IPS-20b (cell line): ENCODE measurements around the gene ACKR3.

Experiments used
- H3K27ac ChIP-seq: one replicate; pipeline ENCODE4 v1.5.1; 2013; ENCODE audit warnings: low read length
- H3K27me3 ChIP-seq: 2 replicates; pipeline ENCODE4 v1.6.1; 2013; ENCODE audit warnings: mild to moderate bottlenecking, low read length, inconsistent platforms; ENCODE audit not compliant: insufficient read depth
- H3K36me3 ChIP-seq: 2 replicates; pipeline ENCODE4 v1.6.1; 2013; ENCODE audit warnings: low read depth, mild to moderate bottlenecking, inconsistent platforms, low read length, moderate library complexity; ENCODE audit not compliant: insufficient read depth
- H3K4me1 ChIP-seq: 2 replicates; pipeline ENCODE4 v1.6.1; 2013; ENCODE audit warnings: mild to moderate bottlenecking, control low read depth, inconsistent platforms, low read length, moderate library complexity; ENCODE audit not compliant: insufficient read depth
- H3K4me3 ChIP-seq: 2 replicates; pipeline ENCODE4 v1.5.1; 2013; ENCODE audit warnings: mild to moderate bottlenecking, low read length, inconsistent platforms
- H3K9ac ChIP-seq: 2 replicates; pipeline ENCODE4 v1.6.1; 2013; ENCODE audit warnings: low read depth, mild to moderate bottlenecking, inconsistent platforms, low read length, moderate library complexity
- H3K9me3 ChIP-seq: 2 replicates; pipeline ENCODE4 v1.6.1; 2013; ENCODE audit warnings: mild to moderate bottlenecking, low read depth, low read length, inconsistent platforms; ENCODE audit not compliant: insufficient read depth

Gene ACKR3

GRCh38 chr2:236561874-236562273 lies 7.8 kb upstream of the ACKR3 start:
- peaks cover 24% of the 10 kb centered on the region for H3K27me3 ChIP-seq
- no peaks in the 10 kb centered on the region for H3K9me3 ChIP-seq
- no peak overlapping the region for H3K4me3 ChIP-seq
- H3K36me3 ChIP-seq: no peaks in the 10 kb centered on the region
- H3K4me1 ChIP-seq: peaks cover 7% of the 10 kb centered on the region; the same call in 1 of the 2 replicates
- H3K9ac ChIP-seq: no peak overlapping the region
- H3K27ac ChIP-seq: no peak overlapping the region

GRCh38 chr2:236562434-236562833 lies 7.2 kb upstream of the ACKR3 start:
- H3K4me3 ChIP-seq: no peak overlapping the region
- peaks cover 29% of the 10 kb centered on the region for H3K27me3 ChIP-seq
- H3K4me1 ChIP-seq: peaks cover 7% of the 10 kb centered on the region; the same call in 1 of the 2 replicates
- no peak overlapping the region for H3K27ac ChIP-seq
- no peaks in the 10 kb centered on the region for H3K36me3 ChIP-seq
- H3K9ac ChIP-seq: no peak overlapping the region
- H3K9me3 ChIP-seq: no peaks in the 10 kb centered on the region

- Histone ChIP-seq H3K36me3 (no peaks in the 10 kb centered on the region), H3K9ac (no peak overlapping the region), H3K9me3 (no peaks in the 10 kb centered on the region), H3K27ac (no peak overlapping the region), H3K4me3 (no peak overlapping the region), H3K27me3 (peaks cover 44% of the 10 kb centered on the region), H3K4me1 (peaks cover 16% of the 10 kb centered on the region; the same call in 1 of the 2 replicates)
These were observed 5.7 kb upstream of the ACKR3 start for GRCh38 chr2:236563953-236564352.

GRCh38 chr2:236565212-236565611 lies 4.4 kb upstream of the ACKR3 start:
- H3K9ac ChIP-seq: no peak overlapping the region
- H3K36me3 ChIP-seq: no peaks in the 10 kb centered on the region
- peaks cover 24% of the 10 kb centered on the region for H3K4me1 ChIP-seq
- H3K9me3 ChIP-seq: no peaks in the 10 kb centered on the region
- peaks cover 53% of the 10 kb centered on the region for H3K27me3 ChIP-seq
- H3K4me3 ChIP-seq: no peak overlapping the region
- no peak overlapping the region for H3K27ac ChIP-seq

- Histone ChIP-seq H3K36me3 (no peaks in the 10 kb centered on the region), H3K9ac (no peak overlapping the region), H3K9me3 (no peaks in the 10 kb centered on the region), H3K4me3 (no peak overlapping the region), H3K4me1 (peaks cover 31% of the 10 kb centered on the region), H3K27ac (no peak overlapping the region), H3K27me3 (peaks cover 60% of the 10 kb centered on the region)
These were observed 3.7 kb upstream of the ACKR3 start for GRCh38 chr2:236565879-236566402.

- Histone ChIP-seq H3K4me1 (peaks cover 38% of the 10 kb centered on the region), H3K9me3 (no peaks in the 10 kb centered on the region), H3K36me3 (no peaks in the 10 kb centered on the region), H3K27ac (no peak overlapping the region), H3K4me3 (no peak overlapping the region), H3K9ac (no peak overlapping the region), H3K27me3 (peaks cover 65% of the 10 kb centered on the region)
These were observed 3.0 kb upstream of the ACKR3 start for GRCh38 chr2:236566596-236566995.

- no peak overlapping the region for H3K27ac ChIP-seq
- H3K4me1 ChIP-seq: peaks cover 50% of the 10 kb centered on the region
- peak overlapping the region; percentile 67 for H3K4me3 ChIP-seq
- peaks cover 65% of the 10 kb centered on the region for H3K27me3 ChIP-seq
- peak overlapping the region; percentile 34; the same call in 1 of the 2 replicates for H3K9ac ChIP-seq
- no peaks in the 10 kb centered on the region for H3K9me3 ChIP-seq
- H3K36me3 ChIP-seq: no peaks in the 10 kb centered on the region
These were observed 1.3 kb upstream of the ACKR3 start for GRCh38 chr2:236568068-236568921.

GRCh38 chr2:236568922-236569572 lies 578 bp upstream of the ACKR3 start:
- Histone ChIP-seq H3K4me3 (peak overlapping the region; percentile 67), H3K27me3 (peaks cover 65% of the 10 kb centered on the region), H3K9ac (no peak overlapping the region), H3K27ac (no peak overlapping the region), H3K36me3 (no peaks in the 10 kb centered on the region), H3K9me3 (no peaks in the 10 kb centered on the region), H3K4me1 (peaks cover 50% of the 10 kb centered on the region)

GRCh38 chr2:236570081-236570868 lies 650 bp downstream of the ACKR3 start:
- Histone ChIP-seq H3K4me3 (peak overlapping the region; percentile 67), H3K4me1 (peaks cover 44% of the 10 kb centered on the region), H3K27me3 (peaks cover 57% of the 10 kb centered on the region), H3K9ac (peak overlapping the region; percentile 60), H3K36me3 (no peaks in the 10 kb centered on the region), H3K27ac (no peak overlapping the region), H3K9me3 (no peaks in the 10 kb centered on the region)

- Histone ChIP-seq H3K27me3 (peaks cover 49% of the 10 kb centered on the region), H3K9me3 (no peaks in the 10 kb centered on the region), H3K27ac (no peak overlapping the region), H3K4me3 (peak overlapping the region; percentile 67), H3K36me3 (no peaks in the 10 kb centered on the region), H3K9ac (no peak overlapping the region; the same call in 1 of the 2 replicates), H3K4me1 (peaks cover 45% of the 10 kb centered on the region)
These were observed 1.5 kb downstream of the ACKR3 start for GRCh38 chr2:236571145-236571544.

GRCh38 chr2:236572482-236572881 lies 2.9 kb downstream of the ACKR3 start:
- no peak overlapping the region; the same call in 1 of the 2 replicates for H3K4me3 ChIP-seq
- no peaks in the 10 kb centered on the region for H3K9me3 ChIP-seq
- H3K36me3 ChIP-seq: no peaks in the 10 kb centered on the region
- peaks cover 49% of the 10 kb centered on the region for H3K4me1 ChIP-seq
- H3K27ac ChIP-seq: no peak overlapping the region
- peaks cover 35% of the 10 kb centered on the region for H3K27me3 ChIP-seq
- no peak overlapping the region for H3K9ac ChIP-seq
